Kidney epithelial cell (primary cell): ENCODE data around the gene PLOD3. TPM values are rescaled to one million over a fixed set of nuclear protein-coding genes. Genes with fewer than 3 reads are reported as not detected.

Experiments
- DNase-seq: peaks from one replicate; pipeline ENCODE4 v3.0.0-alpha.2; 2010; ENCODE audit warnings: low read depth
- H3K27me3 ChIP-seq: 2 replicates; pipeline ENCODE4 v1.6.0; 2011; ENCODE audit warnings: low read length; ENCODE audit not compliant: control insufficient read depth, insufficient read depth
- H3K36me3 ChIP-seq: 2 replicates; pipeline ENCODE4 v1.5.1; 2011; ENCODE audit warnings: low read length; ENCODE audit not compliant: control insufficient read depth, insufficient read depth
- H3K4me3 ChIP-seq: 2 replicates; pipeline ENCODE4 v1.5.1; 2011; ENCODE audit warnings: low read depth, mild to moderate bottlenecking, control low read depth, low read length
- total RNA-seq: library from RNA; depleted of rRNA; stranded (reverse); fragments of >200 nt; gene quantifications from 2 replicates; pipeline ENCODE4 v1.2.3, GENCODE V29; 2015
- TF ChIP-seq, protein P1 (sequence below): IDR thresholded peaks from 2 replicates; pipeline ENCODE4 v1.5.1; 2011; ENCODE audit warnings: mild to moderate bottlenecking, moderate library complexity, low read length, control low read depth, inconsistent platforms; ENCODE audit not compliant: insufficient read depth, poor library complexity, severe bottlenecking

Gene PLOD3
- total RNA-seq, 1 donor from 2014 or later, result 95.6 TPM

DNA sequence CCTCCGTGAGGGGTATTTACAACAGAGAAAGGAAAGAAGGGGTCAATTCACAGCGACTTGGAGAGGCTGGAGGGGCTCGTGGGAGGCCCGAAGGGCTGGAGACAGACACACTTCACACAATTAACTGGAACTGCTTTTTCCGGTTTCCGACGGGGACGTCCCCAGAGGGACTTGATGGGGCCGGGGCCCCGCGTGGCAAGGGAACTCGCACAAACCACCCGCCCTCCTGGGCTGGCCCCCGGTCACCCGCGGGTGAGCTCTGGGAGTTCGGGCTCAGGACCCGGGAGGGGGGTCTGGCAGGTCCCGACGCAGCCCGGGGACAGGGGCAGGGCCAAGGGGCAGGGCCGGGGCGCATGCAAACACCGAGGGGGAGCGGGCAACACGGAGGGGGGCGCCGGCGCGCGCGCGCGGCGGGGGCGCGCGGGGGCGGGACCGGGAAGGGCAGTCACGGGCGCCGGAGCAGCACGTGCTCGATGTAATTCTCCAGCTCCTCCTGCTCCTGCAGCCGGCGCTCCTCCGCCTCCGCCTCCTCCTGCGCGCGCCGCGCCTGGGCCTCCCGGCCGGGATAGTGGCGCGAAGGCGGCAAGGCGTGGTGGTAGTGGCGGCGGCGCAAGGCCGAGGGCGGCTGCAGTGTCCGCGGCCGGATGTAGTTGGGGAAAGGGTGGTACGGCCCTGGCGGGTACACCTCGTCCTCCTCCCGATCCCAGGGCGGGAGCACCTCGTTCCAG lies 54.7 kb downstream of the PLOD3 start:
- H3K36me3 ChIP-seq, result peaks cover 2% of the 10 kb centered on the region
- no peak for DNase-seq
- peaks cover 24% of the 10 kb centered on the region for H3K27me3 ChIP-seq
- peak overlapping the region; percentile 44 for H3K4me3 ChIP-seq
- TF ChIP-seq, protein P1, sequence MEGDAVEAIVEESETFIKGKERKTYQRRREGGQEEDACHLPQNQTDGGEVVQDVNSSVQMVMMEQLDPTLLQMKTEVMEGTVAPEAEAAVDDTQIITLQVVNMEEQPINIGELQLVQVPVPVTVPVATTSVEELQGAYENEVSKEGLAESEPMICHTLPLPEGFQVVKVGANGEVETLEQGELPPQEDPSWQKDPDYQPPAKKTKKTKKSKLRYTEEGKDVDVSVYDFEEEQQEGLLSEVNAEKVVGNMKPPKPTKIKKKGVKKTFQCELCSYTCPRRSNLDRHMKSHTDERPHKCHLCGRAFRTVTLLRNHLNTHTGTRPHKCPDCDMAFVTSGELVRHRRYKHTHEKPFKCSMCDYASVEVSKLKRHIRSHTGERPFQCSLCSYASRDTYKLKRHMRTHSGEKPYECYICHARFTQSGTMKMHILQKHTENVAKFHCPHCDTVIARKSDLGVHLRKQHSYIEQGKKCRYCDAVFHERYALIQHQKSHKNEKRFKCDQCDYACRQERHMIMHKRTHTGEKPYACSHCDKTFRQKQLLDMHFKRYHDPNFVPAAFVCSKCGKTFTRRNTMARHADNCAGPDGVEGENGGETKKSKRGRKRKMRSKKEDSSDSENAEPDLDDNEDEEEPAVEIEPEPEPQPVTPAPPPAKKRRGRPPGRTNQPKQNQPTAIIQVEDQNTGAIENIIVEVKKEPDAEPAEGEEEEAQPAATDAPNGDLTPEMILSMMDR, result no peak

GRCh38 chr7:101161692-101162471 lies 55.5 kb downstream of the PLOD3 start:
- Histone ChIP-seq H3K27me3 (peaks cover 22% of the 10 kb centered on the region), H3K4me3 (no peak overlapping the region), H3K36me3 (peaks cover 2% of the 10 kb centered on the region)
- DNase-seq, result no peak
- TF ChIP-seq, protein P1, result no peak

- peaks cover 2% of the 10 kb centered on the region for H3K36me3 ChIP-seq
- H3K4me3 ChIP-seq, result no peak overlapping the region
- H3K27me3 ChIP-seq, result peaks cover 19% of the 10 kb centered on the region
- TF ChIP-seq, protein P1, result no peak
- DNase-seq, result no peak
Measured at GRCh38 chr7:101160910-101161309, 56.5 kb downstream of the PLOD3 start.

- DNase-seq, result no peak
- no peak overlapping the region for H3K4me3 ChIP-seq
- H3K36me3 ChIP-seq, result peaks cover 2% of the 10 kb centered on the region
- H3K27me3 ChIP-seq, result peaks cover 14% of the 10 kb centered on the region
- TF ChIP-seq, protein P1, result no peak
Measured at GRCh38 chr7:101159696-101160674, 57.4 kb downstream of the PLOD3 start.

DNA sequence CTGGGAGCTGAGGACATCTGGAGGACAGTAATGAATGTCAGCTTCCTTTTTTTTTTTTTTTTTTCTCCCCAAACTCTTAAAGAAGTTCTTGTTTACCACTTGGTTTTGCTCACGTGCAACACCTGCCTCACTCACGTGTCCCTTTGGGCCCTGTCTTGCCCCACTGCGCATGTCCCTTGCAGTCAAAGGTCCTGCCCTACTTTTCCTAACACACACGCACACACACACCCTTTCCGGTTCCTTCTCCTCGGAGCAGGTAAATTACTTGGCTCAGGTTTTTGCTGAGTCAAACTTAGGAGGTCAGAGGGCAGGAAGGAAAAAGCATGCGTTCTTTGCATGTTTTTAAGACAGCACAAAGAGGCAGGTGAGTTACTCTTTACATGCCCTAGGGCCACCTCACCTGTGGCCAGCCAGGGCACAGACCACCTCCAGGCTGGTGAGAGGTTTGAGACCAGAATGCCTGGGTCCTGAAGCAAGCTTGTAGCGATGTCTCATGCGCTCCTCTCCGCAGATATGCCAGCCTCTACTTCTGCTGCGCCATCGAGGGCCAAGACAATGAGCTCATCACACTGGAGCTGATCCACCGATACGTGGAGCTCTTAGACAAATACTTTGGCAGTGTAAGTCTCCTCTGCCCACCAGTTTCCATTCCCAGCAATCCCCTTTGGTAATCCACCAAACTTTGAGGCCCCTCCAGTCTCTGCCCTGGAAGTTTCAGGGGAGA lies 60.4 kb downstream of the PLOD3 start:
- TF ChIP-seq, protein P1, result no peak
- Histone ChIP-seq H3K4me3 (no peak overlapping the region), H3K27me3 (no peaks in the 10 kb centered on the region)

More for the DNA sequence above, 60.4 kb downstream of the PLOD3 start:
- H3K36me3 ChIP-seq, result peaks cover 2% of the 10 kb centered on the region
- DNase-seq, result no peak
